Tibial nerve (tissue), 4 donors: ENCODE results near the gene ING1. TPM values are rescaled to one million over a fixed set of nuclear protein-coding genes. Genes with fewer than 3 reads are reported as not detected.

Experiments used
- DNase-seq, 2 donors: peaks; one replicate each; pipeline ENCODE4 v3.0.0-alpha.2; 2019; ENCODE audit warnings: low spot score in 2 of 2
- H3K27ac ChIP-seq, 4 donors: fragments of 200-600 bp; sonication (generic) in 3 of 4; one replicate each; pipeline ENCODE4 v1.5.1; 2017 to 2019; ENCODE audit warnings: mild to moderate bottlenecking in 1 of 4
- H3K27me3 ChIP-seq, 2 donors: fragments of 200-600 bp; sonication (generic) in 1 of 2; one replicate each; pipeline versions ENCODE4 v1.5.1 to v1.6.0; 2017 to 2019
- H3K36me3 ChIP-seq, 3 donors: fragments of 200-600 bp; sonication (generic); one replicate each; pipeline ENCODE4 v1.5.1; 2018 to 2019
- H3K4me1 ChIP-seq, 4 donors: fragments of 200-600 bp; sonication (generic) in 3 of 4; one replicate each; pipeline ENCODE4 v1.5.1; 2017 to 2019
- H3K4me3 ChIP-seq, 4 donors: fragments of 200-600 bp; sonication (generic) in 3 of 4; one replicate each; pipeline ENCODE4 v1.5.1; 2017 to 2019; ENCODE audit warnings: mild to moderate bottlenecking in 1 of 4, moderate library complexity in 1 of 4
- H3K9me3 ChIP-seq, 4 donors: fragments of 200-600 bp; sonication (generic) in 3 of 4; one replicate each; pipeline ENCODE4 v1.5.1; 2017 to 2019
- EP300 ChIP-seq, 2 donors: sonication (generic); formaldehyde crosslinking; IDR thresholded peaks; one replicate each; pipeline ENCODE4 v1.6.1; 2017; ENCODE audit warnings: antibody characterized with exemption in 2 of 2, mild to moderate bottlenecking in 1 of 2
- POLR2A ChIP-seq, 2 donors: fragments of 450-650 bp; IDR thresholded peaks; one replicate each; pipeline ENCODE4 v1.6.1; 2017; ENCODE audit warnings: antibody characterized with exemption in 2 of 2, mild to moderate bottlenecking in 2 of 2, moderate library complexity in 2 of 2
- WGBS, 2 donors: methylation state at CpG; one replicate each; pipeline ENCODE4 v1.1.5; 2018; 5-methylcytosine and 5-hydroxymethylcytosine counted together
- total RNA-seq, 4 donors: library from RNA; depleted of rRNA; stranded (reverse); fragments of >200 nt; gene quantifications; one replicate each; pipeline ENCODE4 v1.1.0, GENCODE V29; 2016
- TF ChIP-seq, protein P1 (sequence below), 5 experiments: fragments of 200-600 bp in 3 of 5; fragments of 450-650 bp in 2 of 5; sonication (generic) in 3 of 5; IDR thresholded peaks; one replicate each; pipeline ENCODE4 v1.5.1; 2016 to 2019; ENCODE audit warnings: antibody characterized with exemption in 5 of 5, mild to moderate bottlenecking in 3 of 5, moderate library complexity in 2 of 5

Gene ING1
- total RNA-seq, 4 donors from 2014 or later = 23.6 to 32.2 (median 28.3) TPM

DNA sequence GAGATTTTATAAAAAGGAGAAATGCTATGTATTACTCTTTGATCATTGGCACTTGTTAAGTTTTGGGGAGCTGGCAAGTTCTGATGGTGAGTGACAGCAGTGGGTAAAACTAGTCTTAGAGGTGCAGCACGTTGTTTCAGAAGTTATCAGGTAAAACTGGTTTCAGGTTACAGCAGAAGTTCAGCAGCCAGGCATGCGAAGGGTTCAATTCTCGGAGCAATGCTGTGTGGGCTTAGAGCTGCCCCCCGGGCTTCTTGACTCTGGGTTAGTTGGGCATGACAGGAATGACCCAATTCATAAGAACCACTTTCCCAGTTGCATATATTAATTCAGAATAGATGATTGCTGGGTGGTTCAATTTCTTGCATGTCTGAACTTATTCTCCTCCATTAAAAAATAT is 34.8 kb downstream of the ING1 start:
- TF ChIP-seq, protein P1, sequence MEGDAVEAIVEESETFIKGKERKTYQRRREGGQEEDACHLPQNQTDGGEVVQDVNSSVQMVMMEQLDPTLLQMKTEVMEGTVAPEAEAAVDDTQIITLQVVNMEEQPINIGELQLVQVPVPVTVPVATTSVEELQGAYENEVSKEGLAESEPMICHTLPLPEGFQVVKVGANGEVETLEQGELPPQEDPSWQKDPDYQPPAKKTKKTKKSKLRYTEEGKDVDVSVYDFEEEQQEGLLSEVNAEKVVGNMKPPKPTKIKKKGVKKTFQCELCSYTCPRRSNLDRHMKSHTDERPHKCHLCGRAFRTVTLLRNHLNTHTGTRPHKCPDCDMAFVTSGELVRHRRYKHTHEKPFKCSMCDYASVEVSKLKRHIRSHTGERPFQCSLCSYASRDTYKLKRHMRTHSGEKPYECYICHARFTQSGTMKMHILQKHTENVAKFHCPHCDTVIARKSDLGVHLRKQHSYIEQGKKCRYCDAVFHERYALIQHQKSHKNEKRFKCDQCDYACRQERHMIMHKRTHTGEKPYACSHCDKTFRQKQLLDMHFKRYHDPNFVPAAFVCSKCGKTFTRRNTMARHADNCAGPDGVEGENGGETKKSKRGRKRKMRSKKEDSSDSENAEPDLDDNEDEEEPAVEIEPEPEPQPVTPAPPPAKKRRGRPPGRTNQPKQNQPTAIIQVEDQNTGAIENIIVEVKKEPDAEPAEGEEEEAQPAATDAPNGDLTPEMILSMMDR (IDR thresholded peaks at IDR 0.05) = no peak
- TF ChIP-seq POLR2A (IDR thresholded peaks at IDR 0.05) (no peak), EP300 (IDR thresholded peaks at IDR 0.05) (no peak)
- no peak for DNase-seq
- peaks cover 0 to 14% (median 1%) of the 10 kb centered on the region in 4 donors for H3K9me3 ChIP-seq
- no peaks in the 10 kb centered on the region for H3K4me1 ChIP-seq
- 72 to 77% methylated on average over 4 of the region's 4 CpGs for WGBS, 2 donors
- H3K27me3 ChIP-seq = no peaks in the 10 kb centered on the region
- peaks cover 0 to 20% (median 0%) of the 10 kb centered on the region in 3 donors for H3K36me3 ChIP-seq
- H3K27ac ChIP-seq = no peak overlapping the region
- H3K4me3 ChIP-seq = no peak overlapping the region

DNA sequence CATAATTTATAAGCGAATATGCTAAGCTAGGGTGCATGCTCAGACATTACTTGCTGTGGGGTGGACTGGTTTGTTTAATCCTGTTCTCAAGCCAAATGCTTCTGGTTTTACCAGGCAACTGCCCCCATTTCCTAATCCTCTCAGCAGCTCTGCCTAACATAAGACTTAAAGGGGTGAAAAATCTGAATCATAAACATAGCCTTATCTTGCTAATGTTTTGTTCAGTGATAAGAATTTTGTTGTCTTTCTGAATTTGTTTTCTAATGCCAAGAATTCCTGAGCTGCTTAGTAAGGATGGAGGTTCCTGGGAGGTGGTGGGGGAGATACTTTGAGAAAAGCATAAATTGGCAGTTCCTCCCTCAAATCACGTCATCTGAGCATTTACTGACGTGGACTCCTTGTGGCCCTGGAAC is 42.7 kb downstream of the ING1 start:
- no peak for DNase-seq
- H3K4me1 ChIP-seq = no peaks in the 10 kb centered on the region
- H3K27me3 ChIP-seq = no peaks in the 10 kb centered on the region
- 52 to 62% methylated on average over 3 of the region's 3 CpGs for WGBS, 2 donors
- H3K9me3 ChIP-seq = peaks cover 0 to 4% (median 0%) of the 10 kb centered on the region in 4 donors
- TF ChIP-seq, protein P1 (IDR thresholded peaks at IDR 0.05) = no peak
- TF ChIP-seq POLR2A (IDR thresholded peaks at IDR 0.05) = no peak
- no peak for TF ChIP-seq EP300 (IDR thresholded peaks at IDR 0.05)
- H3K36me3 ChIP-seq = peaks cover 0 to 6% (median 0%) of the 10 kb centered on the region in 3 donors
- no peak overlapping the region for H3K4me3 ChIP-seq
- no peak overlapping the region for H3K27ac ChIP-seq

DNA sequence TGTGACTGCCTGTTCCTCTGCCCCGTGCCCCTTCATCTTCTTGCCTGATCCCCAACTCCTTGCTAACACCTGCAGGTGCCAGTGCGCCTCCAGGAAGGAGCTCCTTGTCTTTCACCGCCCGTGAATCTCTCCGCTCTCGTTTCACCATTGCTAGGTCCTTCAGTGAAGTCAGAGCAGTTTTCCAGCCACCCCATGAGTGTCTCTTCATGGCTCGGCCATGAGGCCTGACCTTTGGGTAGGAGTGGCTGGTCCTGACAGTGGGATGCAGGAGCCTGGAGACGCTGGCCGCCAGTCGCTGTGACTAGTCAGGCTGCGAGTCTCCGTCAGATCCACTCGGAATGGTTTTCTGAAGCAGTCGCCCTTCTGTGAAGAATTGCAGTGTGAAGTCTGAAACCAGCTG is 43.8 kb downstream of the ING1 start:
- TF ChIP-seq, protein P1 (IDR thresholded peaks at IDR 0.05) = no peak
- TF ChIP-seq POLR2A (IDR thresholded peaks at IDR 0.05) = no peak
- no peak for TF ChIP-seq EP300 (IDR thresholded peaks at IDR 0.05)
- Histone ChIP-seq H3K27me3 (no peaks in the 10 kb centered on the region), H3K36me3 (no peaks in the 10 kb centered on the region), H3K4me3 (no peak overlapping the region), H3K4me1 (no peaks in the 10 kb centered on the region), H3K27ac (no peak overlapping the region), H3K9me3 (no peaks in the 10 kb centered on the region)
- DNase-seq = no peak
- WGBS, 2 donors = 83 to 92% methylated on average over 14 of the region's 14 CpGs

DNA sequence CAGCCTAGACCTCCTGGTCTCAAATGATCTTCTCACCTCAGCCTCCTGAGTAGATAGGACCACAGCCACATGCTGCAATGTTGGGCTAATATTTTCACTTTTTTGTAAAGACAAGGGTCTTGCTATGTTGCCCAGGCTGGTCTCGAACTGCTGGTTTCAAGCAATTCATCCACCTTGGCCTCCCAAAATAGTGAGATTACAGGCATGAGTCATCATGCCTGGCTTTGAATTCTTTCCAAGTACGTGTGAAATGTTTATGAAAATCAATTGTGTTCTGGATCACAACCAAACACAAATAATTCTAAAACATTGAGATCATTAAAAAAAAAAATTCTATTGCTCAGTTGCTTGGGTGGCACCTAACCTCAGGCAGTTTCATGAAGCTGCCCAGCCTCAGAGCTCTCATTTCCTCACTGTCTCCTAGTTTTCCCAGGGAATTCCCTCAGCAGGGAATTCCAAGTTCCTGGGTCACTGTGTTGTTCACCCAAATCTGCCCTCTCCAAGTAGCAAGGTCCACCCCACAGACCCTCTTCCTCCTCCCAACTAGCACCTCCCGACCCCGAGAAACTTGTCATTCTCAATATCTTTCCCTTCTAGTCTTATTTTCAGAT is 44.8 kb downstream of the ING1 start:
- Histone ChIP-seq H3K9me3 (no peaks in the 10 kb centered on the region), H3K36me3 (no peaks in the 10 kb centered on the region), H3K4me3 (no peak overlapping the region), H3K27ac (no peak overlapping the region), H3K4me1 (no peaks in the 10 kb centered on the region), H3K27me3 (no peaks in the 10 kb centered on the region)
- TF ChIP-seq, protein P1 (IDR thresholded peaks at IDR 0.05) = no peak
- no peak for TF ChIP-seq EP300 (IDR thresholded peaks at IDR 0.05)
- no peak for TF ChIP-seq POLR2A (IDR thresholded peaks at IDR 0.05)
- no peak for DNase-seq
- WGBS, 2 donors = 71 to 72% methylated on average over 4 of the region's 4 CpGs

DNA sequence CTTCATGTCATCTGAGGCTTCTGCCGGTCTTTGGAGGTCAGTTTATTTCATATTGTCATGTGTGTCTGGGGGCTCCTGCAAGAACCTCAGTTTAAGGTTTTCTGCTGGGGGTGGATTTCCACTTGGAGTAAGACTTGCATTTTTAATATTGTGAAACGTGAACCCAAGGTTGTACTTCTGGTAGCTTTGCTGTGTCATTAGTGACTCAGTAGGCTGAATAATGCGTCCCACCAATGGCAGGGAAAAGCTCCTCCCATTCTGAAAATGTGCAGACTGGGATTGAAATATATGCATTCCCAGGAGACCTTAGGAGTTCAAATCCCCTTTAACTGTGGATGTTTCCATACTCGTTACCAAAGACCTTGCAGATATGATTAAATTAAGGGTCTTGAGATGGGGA is 46.2 kb downstream of the ING1 start:
- Histone ChIP-seq H3K9me3 (no peaks in the 10 kb centered on the region), H3K4me3 (no peak overlapping the region), H3K27ac (no peak overlapping the region), H3K27me3 (no peaks in the 10 kb centered on the region), H3K36me3 (no peaks in the 10 kb centered on the region), H3K4me1 (no peaks in the 10 kb centered on the region)
- no peak for DNase-seq
- 85 to 90% methylated on average over 4 of the region's 4 CpGs for WGBS, 2 donors
- no peak for TF ChIP-seq EP300 (IDR thresholded peaks at IDR 0.05)
- no peak for TF ChIP-seq POLR2A (IDR thresholded peaks at IDR 0.05)
- TF ChIP-seq, protein P1 (IDR thresholded peaks at IDR 0.05) = no peak
